ENCODE results near the gene SHD.

SHD gene

GRCh38 chr19:4320419-4320818, 41.4 kb downstream of the SHD start:
- Histone ChIP-seq H3K36me3 (replicated peaks in 1 of 2; ENCODE audit: control insufficient read depth in 2 of 2, insufficient read depth in 2 of 2, low read length in 2 of 2) (peaks cover 19 to 29% of the 10 kb centered on the region in 2 donors), H4K8ac (ENCODE audit: low read depth, low read length) (no peak overlapping the region), H3K9ac (ENCODE audit: low read depth, low read length, poor library complexity) (no peak overlapping the region), H3K4ac (ENCODE audit: low read length) (no peak overlapping the region), H2BK12ac (ENCODE audit: low read length) (no peak overlapping the region), H2BK15ac (ENCODE audit: low read length) (no peak overlapping the region), H3K27ac (replicated peaks; ENCODE audit: low read length) (no peak overlapping the region), H3K27me3 (ENCODE audit: control insufficient read depth in 3 of 3, insufficient read depth in 3 of 3, low read depth in 1 of 3, low read length in 3 of 3) (no peaks in the 10 kb centered on the region), H2AFZ (ENCODE audit: low read length) (no peak overlapping the region), H3K4me2 (ENCODE audit: insufficient read depth, low read length, poor library complexity, severe bottlenecking) (no peak overlapping the region), H3K18ac (ENCODE audit: low read length) (no peak overlapping the region), H2AK5ac (ENCODE audit: low read depth, low read length) (no peak overlapping the region), H3K79me1 (ENCODE audit: low read depth, low read length) (peaks cover 2% of the 10 kb centered on the region), H3K14ac (ENCODE audit: low read length) (no peak overlapping the region), H3K9me3 (replicated peaks in 1 of 2; ENCODE audit: control insufficient read depth in 2 of 2, insufficient read depth in 1 of 2, low read depth in 1 of 2, low read length in 2 of 2) (peaks cover 6 to 10% of the 10 kb centered on the region in 2 donors), H3K23ac (ENCODE audit: low read depth, low read length, poor library complexity) (no peak overlapping the region), H3K4me1 (ENCODE audit: control insufficient read depth in 2 of 2, insufficient read depth in 1 of 2, low read depth in 1 of 2, low read length in 2 of 2) (no peaks in the 10 kb centered on the region), H3K4me3 (ENCODE audit: low read length in 2 of 2) (no peak overlapping the region), H2BK5ac (ENCODE audit: low read length) (no peak overlapping the region), H4K91ac (ENCODE audit: low read depth, low read length, poor library complexity) (no peak overlapping the region), H2BK120ac (ENCODE audit: low read depth, low read length) (no peak overlapping the region)
- no peak for DNase-seq (ENCODE audit: low spot score)
- no CpG with 5 or more reads among the region's 2 CpGs for WGBS, 2 donors (ENCODE audit: extremely low coverage in 2 of 2, insufficient read length in 2 of 2, insufficient replicate concordance in 1 of 2)

GRCh38 chr19:4322942-4323665, 44.0 kb downstream of the SHD start:
- Histone ChIP-seq H4K91ac (ENCODE audit: low read depth, low read length, poor library complexity) (no peak overlapping the region), H2BK12ac (ENCODE audit: low read length) (peak overlapping the region; percentile 17), H3K4me1 (ENCODE audit: control insufficient read depth in 2 of 2, insufficient read depth in 1 of 2, low read depth in 1 of 2, low read length in 2 of 2) (peaks cover 4 to 8% of the 10 kb centered on the region in 2 donors), H3K18ac (ENCODE audit: low read length) (peak overlapping the region; percentile 54), H3K27ac (replicated peaks; ENCODE audit: low read length) (no peak overlapping the region), H3K14ac (ENCODE audit: low read length) (peak overlapping the region; percentile 50), H3K4ac (ENCODE audit: low read length) (no peak overlapping the region), H3K27me3 (ENCODE audit: control insufficient read depth in 3 of 3, insufficient read depth in 3 of 3, low read depth in 1 of 3, low read length in 3 of 3) (no peaks in the 10 kb centered on the region), H2BK120ac (ENCODE audit: low read depth, low read length) (no peak overlapping the region), H3K23ac (ENCODE audit: low read depth, low read length, poor library complexity) (peak overlapping the region; percentile 90), H2AK5ac (ENCODE audit: low read depth, low read length) (no peak overlapping the region), H3K79me1 (ENCODE audit: low read depth, low read length) (peaks cover 2% of the 10 kb centered on the region), H3K36me3 (replicated peaks in 1 of 2; ENCODE audit: control insufficient read depth in 2 of 2, insufficient read depth in 2 of 2, low read length in 2 of 2) (peaks cover 4 to 15% of the 10 kb centered on the region in 2 donors), H3K9ac (ENCODE audit: low read depth, low read length, poor library complexity) (peak overlapping the region; percentile 39), H3K4me3 (ENCODE audit: low read length in 2 of 2) (no peak overlapping the region), H2AFZ (ENCODE audit: low read length) (no peak overlapping the region), H2BK5ac (ENCODE audit: low read length) (no peak overlapping the region), H3K9me3 (replicated peaks in 1 of 2; ENCODE audit: control insufficient read depth in 2 of 2, insufficient read depth in 1 of 2, low read depth in 1 of 2, low read length in 2 of 2) (peaks cover 6 to 10% of the 10 kb centered on the region in 2 donors), H3K4me2 (ENCODE audit: insufficient read depth, low read length, poor library complexity, severe bottlenecking) (no peak overlapping the region), H2BK15ac (ENCODE audit: low read length) (no peak overlapping the region), H4K8ac (ENCODE audit: low read depth, low read length) (peak overlapping the region; percentile 57)
- WGBS, 2 donors (ENCODE audit: extremely low coverage in 2 of 2, insufficient read length in 2 of 2, insufficient replicate concordance in 1 of 2), result no CpG with 5 or more reads among the region's 37 CpGs
- DNase-seq (ENCODE audit: low spot score), result no peak

GRCh38 chr19:4323692-4324091, 44.6 kb downstream of the SHD start:
- H3K9me3 ChIP-seq (replicated peaks in 1 of 2; ENCODE audit: control insufficient read depth in 2 of 2, insufficient read depth in 1 of 2, low read depth in 1 of 2, low read length in 2 of 2), result peaks cover 4 to 8% of the 10 kb centered on the region in 2 donors
- H4K91ac ChIP-seq (ENCODE audit: low read depth, low read length, poor library complexity), result no peak overlapping the region
- H3K4ac ChIP-seq (ENCODE audit: low read length), result no peak overlapping the region

GRCh38 chr19:4324228-4324627, 45.2 kb downstream of the SHD start:
- H3K18ac ChIP-seq (ENCODE audit: low read length), result no peak overlapping the region
- H4K91ac ChIP-seq (ENCODE audit: low read depth, low read length, poor library complexity), result no peak overlapping the region
- peaks cover 2 to 3% of the 10 kb centered on the region in 2 donors for H3K9me3 ChIP-seq (replicated peaks in 1 of 2; ENCODE audit: control insufficient read depth in 2 of 2, insufficient read depth in 1 of 2, low read depth in 1 of 2, low read length in 2 of 2)
- H2BK5ac ChIP-seq (ENCODE audit: low read length), result no peak overlapping the region
- DNase-seq (ENCODE audit: low spot score), result no peak
- H2BK120ac ChIP-seq (ENCODE audit: low read depth, low read length), result no peak overlapping the region
- no peak overlapping the region for H3K14ac ChIP-seq (ENCODE audit: low read length)
- no peak overlapping the region for H2AK5ac ChIP-seq (ENCODE audit: low read depth, low read length)
- H3K27ac ChIP-seq (replicated peaks; ENCODE audit: low read length), result no peak overlapping the region
- H3K4me1 ChIP-seq (ENCODE audit: control insufficient read depth in 2 of 2, insufficient read depth in 1 of 2, low read depth in 1 of 2, low read length in 2 of 2), result peaks cover 7 to 8% of the 10 kb centered on the region in 2 donors
- no peak overlapping the region for H2BK12ac ChIP-seq (ENCODE audit: low read length)
- no peak overlapping the region for H3K4me2 ChIP-seq (ENCODE audit: insufficient read depth, low read length, poor library complexity, severe bottlenecking)
- no peak overlapping the region for H3K23ac ChIP-seq (ENCODE audit: low read depth, low read length, poor library complexity)
- H4K8ac ChIP-seq (ENCODE audit: low read depth, low read length), result no peak overlapping the region
- H2BK15ac ChIP-seq (ENCODE audit: low read length), result no peak overlapping the region
- H3K9ac ChIP-seq (ENCODE audit: low read depth, low read length, poor library complexity), result no peak overlapping the region
- H3K4ac ChIP-seq (ENCODE audit: low read length), result no peak overlapping the region
- no peaks in the 10 kb centered on the region for H3K27me3 ChIP-seq (ENCODE audit: control insufficient read depth in 3 of 3, insufficient read depth in 3 of 3, low read depth in 1 of 3, low read length in 3 of 3)
- H3K79me1 ChIP-seq (ENCODE audit: low read depth, low read length), result peaks cover 2% of the 10 kb centered on the region
- peaks cover 0 to 6% of the 10 kb centered on the region in 2 donors for H3K36me3 ChIP-seq (replicated peaks in 1 of 2; ENCODE audit: control insufficient read depth in 2 of 2, insufficient read depth in 2 of 2, low read length in 2 of 2)
- no CpG with 5 or more reads among the region's 12 CpGs for WGBS, 2 donors (ENCODE audit: extremely low coverage in 2 of 2, insufficient read length in 2 of 2, insufficient replicate concordance in 1 of 2)
- H3K4me3 ChIP-seq (ENCODE audit: low read length in 2 of 2), result no peak overlapping the region
- H2AFZ ChIP-seq (ENCODE audit: low read length), result no peak overlapping the region

More at GRCh38 chr19:4323692-4324091, 44.6 kb downstream of the SHD start:
- no peak overlapping the region for H3K9ac ChIP-seq (ENCODE audit: low read depth, low read length, poor library complexity)
- H2AK5ac ChIP-seq (ENCODE audit: low read depth, low read length), result no peak overlapping the region
- no peak overlapping the region for H3K14ac ChIP-seq (ENCODE audit: low read length)
- peaks cover under 1 to 9% of the 10 kb centered on the region in 2 donors for H3K36me3 ChIP-seq (replicated peaks in 1 of 2; ENCODE audit: control insufficient read depth in 2 of 2, insufficient read depth in 2 of 2, low read length in 2 of 2)
- H3K23ac ChIP-seq (ENCODE audit: low read depth, low read length, poor library complexity), result no peak overlapping the region
- DNase-seq (ENCODE audit: low spot score), result no peak
- H3K4me1 ChIP-seq (ENCODE audit: control insufficient read depth in 2 of 2, insufficient read depth in 1 of 2, low read depth in 1 of 2, low read length in 2 of 2), result peaks cover 6 to 8% of the 10 kb centered on the region in 2 donors
- no peak overlapping the region for H2BK120ac ChIP-seq (ENCODE audit: low read depth, low read length)
- no peak overlapping the region for H2BK5ac ChIP-seq (ENCODE audit: low read length)
- no peak overlapping the region for H2BK12ac ChIP-seq (ENCODE audit: low read length)
- H2AFZ ChIP-seq (ENCODE audit: low read length), result no peak overlapping the region
- H3K27me3 ChIP-seq (ENCODE audit: control insufficient read depth in 3 of 3, insufficient read depth in 3 of 3, low read depth in 1 of 3, low read length in 3 of 3), result no peaks in the 10 kb centered on the region
- H3K27ac ChIP-seq (replicated peaks; ENCODE audit: low read length), result no peak overlapping the region
- no peak overlapping the region for H3K4me2 ChIP-seq (ENCODE audit: insufficient read depth, low read length, poor library complexity, severe bottlenecking)
- no peak overlapping the region for H3K18ac ChIP-seq (ENCODE audit: low read length)
- H3K79me1 ChIP-seq (ENCODE audit: low read depth, low read length), result peaks cover 2% of the 10 kb centered on the region
- H4K8ac ChIP-seq (ENCODE audit: low read depth, low read length), result no peak overlapping the region
- H2BK15ac ChIP-seq (ENCODE audit: low read length), result no peak overlapping the region
- no CpG with 5 or more reads among the region's 9 CpGs for WGBS, 2 donors (ENCODE audit: extremely low coverage in 2 of 2, insufficient read length in 2 of 2, insufficient replicate concordance in 1 of 2)
- H3K4me3 ChIP-seq (ENCODE audit: low read length in 2 of 2), result no peak overlapping the region
